Stimulated activated CD8-positive, alpha-beta memory T cell treated with anti-CD3 and anti-CD28 coated beads, Interleukin-2, amount 100 ng/mL, for 48 hours (primary cell): ENCODE data around the gene FNDC3B.

Source experiments
- DNase-seq, 2 donors: peaks; one replicate each; pipeline ENCODE4 v3.0.0-alpha.2; 2020; ENCODE audit warnings: low read depth in 2 of 2

The FNDC3B gene

GRCh38 chr3:172333692-172334457 is 294.5 kb downstream of the FNDC3B start:
- DNase-seq, result no peak

DNA sequence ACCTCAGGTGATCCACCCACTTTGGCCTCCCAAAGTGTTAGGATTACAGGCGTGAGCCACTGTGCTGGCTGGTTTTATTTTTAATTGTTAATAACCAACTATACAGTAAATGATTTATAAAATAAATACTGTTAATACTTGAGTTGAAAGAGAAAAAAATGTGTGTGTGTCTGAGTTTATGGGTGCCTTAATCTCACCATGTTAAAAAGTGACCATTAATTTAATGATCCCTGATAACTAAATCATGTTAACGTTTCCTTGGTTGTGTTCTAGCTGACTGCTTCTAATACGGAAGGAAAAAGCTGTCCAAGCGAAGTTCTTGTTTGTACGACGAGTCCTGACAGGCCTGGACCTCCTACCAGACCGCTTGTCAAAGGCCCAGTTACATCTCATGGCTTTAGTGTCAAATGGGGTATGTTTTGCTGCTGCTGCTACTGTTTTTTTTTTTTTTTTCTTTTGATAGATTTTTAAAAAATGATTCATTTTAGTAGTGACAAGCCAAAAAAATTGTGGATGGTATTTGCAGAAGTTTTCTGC is 295.4 kb downstream of the FNDC3B start:
- no peak for DNase-seq

DNA sequence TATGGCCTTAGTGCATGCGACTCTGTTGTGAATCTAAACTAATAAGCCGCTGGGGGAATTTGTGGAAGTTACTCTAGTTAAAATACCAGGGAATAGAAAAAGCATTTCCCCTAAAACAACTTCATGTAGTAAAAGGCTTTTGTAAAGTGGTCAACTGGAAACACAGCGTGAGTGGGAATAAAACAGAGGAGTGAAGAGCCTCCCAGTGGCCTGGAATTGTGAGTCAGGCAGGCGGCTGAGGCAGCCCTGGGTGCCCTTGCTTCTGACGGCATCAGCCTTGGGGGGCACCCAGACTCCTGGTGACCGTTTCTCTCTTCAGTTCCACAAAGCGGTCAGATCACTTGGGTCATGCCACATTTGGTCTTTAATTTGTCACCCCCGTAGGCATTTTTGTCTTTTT is 300.5 kb downstream of the FNDC3B start:
- DNase-seq, result no peak

GRCh38 chr3:172340583-172340982 is 301.2 kb downstream of the FNDC3B start:
- no peak for DNase-seq

GRCh38 chr3:172341482-172342059 is 302.2 kb downstream of the FNDC3B start:
- no peak for DNase-seq

DNA sequence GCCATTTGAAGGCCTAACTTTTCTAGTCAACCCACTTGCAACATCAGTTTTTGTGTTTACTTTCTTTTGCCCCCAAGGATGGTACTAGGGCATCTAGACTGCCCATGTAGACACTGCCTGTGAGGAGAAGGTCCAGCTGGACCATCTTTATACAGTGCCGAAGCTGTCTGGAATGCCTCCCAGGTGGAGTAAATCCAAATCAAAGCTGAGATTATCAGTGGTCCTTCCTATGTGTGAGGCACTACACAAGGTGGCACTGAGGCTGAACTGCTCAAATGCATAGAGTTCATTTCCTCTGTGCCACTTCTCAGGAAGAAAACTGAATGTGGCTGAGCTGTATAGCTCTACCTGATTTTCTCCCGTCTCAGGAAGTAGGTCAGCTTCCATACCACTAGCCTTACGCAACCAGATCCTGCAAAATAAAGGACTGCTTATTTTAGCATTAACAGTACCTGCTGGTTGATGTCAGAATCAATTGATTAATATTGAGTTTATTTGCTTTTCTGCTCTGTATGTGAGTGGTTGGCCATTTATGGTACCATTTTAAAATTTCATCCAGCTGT is 302.8 kb downstream of the FNDC3B start:
- no peak for DNase-seq

DNA sequence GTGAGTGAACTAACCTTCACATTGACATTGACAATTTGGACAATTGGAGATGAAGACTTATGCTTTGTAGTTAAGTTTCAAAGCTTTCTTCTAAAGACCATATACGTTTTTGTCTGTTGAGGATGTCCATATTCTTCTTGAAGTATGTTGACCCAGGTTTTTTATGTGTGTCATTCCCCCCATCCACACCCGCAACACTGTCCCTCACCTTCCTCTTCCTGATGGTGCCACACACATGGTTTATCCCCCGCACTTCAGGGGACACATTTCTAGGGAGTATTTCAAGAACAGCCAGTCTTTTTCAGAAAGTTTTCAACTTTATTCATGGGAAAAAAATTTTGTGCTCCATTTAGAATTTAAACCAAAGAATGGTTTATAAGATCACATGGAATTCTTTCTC is 303.7 kb downstream of the FNDC3B start:
- DNase-seq, result no peak

GRCh38 chr3:172343979-172344378 is 304.6 kb downstream of the FNDC3B start:
- DNase-seq, result no peak

GRCh38 chr3:172346161-172346560 is 306.8 kb downstream of the FNDC3B start:
- DNase-seq, result no peak

DNA sequence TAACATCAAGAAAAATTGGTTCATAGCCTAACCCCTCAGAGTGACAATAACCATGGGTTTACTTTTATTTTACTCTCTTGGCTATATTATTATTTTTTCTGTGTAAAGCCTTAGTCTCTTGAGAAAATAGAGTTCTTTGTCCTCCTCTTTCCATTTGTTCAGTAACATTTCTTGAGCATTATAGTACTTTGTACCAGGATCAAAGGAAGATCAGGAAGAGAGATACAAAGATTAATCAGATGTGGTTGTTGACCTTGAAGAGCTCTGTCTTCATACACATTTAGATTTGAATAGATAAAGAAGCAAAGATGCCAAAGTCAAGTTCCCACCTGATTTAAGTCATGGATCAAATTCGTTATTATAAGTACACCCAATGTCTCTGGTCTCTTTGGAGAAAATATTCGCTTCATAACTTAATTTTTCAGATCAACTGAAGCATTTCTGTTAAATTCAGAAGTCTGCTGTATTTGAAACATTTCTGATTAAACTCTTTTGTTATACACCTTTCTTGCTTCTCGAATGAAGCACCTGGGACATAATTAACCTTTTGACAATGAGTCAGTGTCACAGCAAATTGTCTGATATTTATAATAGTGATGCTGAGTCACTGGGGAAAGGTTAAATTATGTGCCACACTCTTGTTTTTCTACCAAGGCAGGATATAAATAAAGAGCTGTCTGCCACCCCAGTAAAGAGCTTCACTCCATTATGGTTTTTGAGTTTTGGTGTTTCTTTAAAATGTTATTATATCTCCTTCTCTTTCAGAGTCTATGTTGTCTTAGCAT is 308.7 kb downstream of the FNDC3B start:
- DNase-seq, result no peak

GRCh38 chr3:172351895-172352466 is 312.6 kb downstream of the FNDC3B start:
- no peak for DNase-seq

DNA sequence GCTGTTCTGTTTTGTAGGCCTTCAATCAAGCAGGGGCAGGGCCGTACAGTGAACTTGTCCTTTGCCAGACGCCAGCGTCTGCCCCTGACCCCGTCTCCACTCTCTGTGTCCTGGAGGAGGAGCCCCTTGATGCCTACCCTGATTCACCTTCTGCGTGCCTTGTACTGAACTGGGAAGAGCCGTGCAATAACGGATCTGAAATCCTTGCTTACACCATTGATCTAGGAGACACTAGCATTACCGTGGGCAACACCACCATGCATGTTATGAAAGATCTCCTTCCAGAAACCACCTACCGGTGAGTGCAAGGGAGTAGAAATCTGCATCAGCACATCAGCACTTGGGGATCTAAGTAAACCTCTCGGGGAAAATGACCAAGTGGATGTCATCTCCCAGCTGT is 313.4 kb downstream of the FNDC3B start:
- DNase-seq, result no peak

GRCh38 chr3:172354931-172355499 is 315.6 kb downstream of the FNDC3B start:
- DNase-seq, result no peak

- DNase-seq, result no peak
Observed at GRCh38 chr3:172355836-172356235, 316.5 kb downstream of the FNDC3B start.

- no peak for DNase-seq
Observed at GRCh38 chr3:172356427-172356826, 317.0 kb downstream of the FNDC3B start.

DNA sequence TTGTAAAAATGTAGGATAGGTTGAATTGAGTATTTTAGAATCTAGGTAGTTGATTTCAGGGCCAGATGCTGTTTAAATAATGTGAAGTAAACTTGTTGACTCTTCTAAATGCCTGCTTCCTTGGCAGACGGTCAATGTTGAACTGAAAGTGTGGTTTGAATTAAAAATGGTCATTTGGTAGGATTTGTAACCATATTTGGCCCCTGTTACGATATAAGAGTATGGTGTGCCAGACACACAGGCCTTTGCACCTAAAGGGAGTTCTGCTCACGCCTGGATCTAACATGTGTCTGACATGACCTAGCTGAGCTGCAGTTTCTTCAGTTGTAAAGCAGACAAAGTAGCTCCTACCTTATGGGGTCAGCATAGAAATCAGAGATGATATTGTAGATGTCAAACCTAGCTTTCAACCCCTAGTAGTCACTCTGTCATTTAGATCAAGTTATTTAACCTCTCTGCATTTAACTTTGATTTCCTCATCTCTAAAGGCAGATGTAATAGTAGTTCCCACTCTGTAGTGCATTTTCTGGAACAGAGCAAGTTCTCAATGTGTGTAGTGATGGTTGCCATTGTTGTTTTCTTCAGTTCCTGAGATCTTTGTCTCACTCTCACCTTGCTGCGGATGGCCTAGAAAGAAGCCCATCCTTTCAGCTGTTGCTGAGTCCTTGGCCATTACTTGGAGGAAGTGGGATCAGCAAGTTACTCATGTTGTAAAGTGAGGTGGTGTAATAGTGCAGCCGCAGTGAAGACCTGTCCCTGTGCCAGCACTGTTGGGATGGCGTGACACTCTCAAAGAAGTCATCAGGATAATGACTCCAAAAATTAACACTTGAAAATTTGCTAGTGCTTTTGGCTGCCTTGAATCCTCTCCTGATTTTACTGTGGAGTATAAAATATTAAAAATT is 318.7 kb downstream of the FNDC3B start:
- no peak for DNase-seq

DNA sequence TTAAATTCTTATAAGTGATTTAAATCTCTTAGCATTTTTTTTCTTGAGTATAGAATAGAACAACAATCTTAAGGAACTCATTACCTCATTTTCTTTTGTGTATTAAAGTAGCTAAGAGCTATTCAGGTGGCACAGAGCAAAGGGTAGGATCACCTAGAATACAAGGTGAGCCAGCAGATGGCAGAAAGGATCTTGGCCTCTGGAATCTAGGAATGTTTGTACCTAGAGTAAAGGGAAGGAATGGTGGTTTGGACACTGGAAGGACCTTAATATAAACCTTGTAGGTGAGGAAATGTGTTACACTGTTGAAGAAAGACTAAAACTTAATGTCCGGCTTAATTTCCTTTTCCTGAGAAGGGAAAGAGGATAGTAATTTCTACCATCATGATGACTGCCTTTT is 319.9 kb downstream of the FNDC3B start:
- DNase-seq, result no peak

DNA sequence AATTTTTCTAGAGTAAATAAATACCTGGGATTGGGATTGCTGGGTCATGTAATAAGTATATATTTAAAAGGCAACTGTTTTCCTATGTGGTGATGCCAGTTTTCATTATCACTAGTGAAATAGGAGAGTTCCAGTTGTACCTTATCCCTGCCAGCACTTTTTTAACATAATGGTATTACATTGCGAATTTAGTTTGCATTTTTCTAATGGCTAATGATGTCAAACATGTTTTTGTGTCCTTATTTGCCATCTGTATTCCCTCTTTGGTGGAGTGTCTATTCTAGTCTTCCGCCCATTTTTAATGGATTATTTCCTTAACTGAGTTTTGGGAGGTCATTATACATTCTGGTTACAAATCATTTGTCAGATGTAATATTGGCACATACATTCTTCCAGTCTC is 320.6 kb downstream of the FNDC3B start:
- no peak for DNase-seq

DNA sequence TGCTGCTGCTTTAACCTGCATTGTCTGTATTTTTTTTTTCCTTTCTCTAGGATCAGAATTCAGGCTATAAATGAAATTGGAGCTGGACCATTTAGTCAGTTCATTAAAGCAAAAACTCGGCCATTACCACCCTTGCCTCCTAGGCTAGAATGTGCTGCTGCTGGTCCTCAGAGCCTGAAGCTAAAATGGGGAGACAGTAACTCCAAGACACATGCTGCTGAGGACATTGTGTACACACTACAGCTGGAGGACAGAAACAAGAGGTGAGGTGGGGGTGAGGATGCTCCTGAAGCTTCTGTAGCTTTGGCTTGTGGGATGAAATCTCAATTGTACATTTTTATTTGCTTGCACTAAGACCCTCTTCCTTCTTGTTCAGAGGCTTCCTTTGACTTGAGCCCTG is 323.2 kb downstream of the FNDC3B start:
- DNase-seq, result no peak

DNA sequence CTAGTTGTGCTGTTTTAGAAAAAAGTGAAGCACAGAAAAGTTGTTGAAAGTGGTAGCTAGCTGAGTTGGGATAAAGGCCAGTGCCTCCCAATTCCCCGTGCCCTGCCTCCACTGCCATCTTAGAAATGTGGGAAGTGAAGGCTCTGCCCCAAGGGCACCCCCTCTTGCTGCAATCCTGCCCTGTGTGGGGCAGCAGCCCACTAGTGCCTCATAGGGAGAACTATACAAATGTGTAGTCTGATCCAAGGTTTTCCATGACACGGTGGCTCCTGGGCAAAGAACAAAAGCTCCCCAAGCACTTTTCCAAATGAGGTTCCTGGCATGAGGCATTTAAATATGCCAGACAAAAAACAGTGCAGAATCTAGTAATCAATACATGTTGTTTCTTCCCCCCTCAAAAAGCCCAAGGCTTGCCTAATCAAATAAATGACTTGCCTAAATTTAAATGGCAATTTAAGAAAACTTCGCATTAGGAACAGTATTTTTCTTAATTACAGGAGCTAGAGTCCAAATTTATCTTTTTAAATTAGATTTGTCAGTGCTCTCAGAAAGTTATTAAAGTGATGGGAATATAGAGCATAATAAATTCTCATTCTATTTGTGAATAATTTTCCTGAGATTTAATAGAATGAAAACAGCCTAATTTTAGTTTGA is 325.1 kb downstream of the FNDC3B start:
- no peak for DNase-seq
